Measurements from ENCODE around the gene KCNT1. TPM values are rescaled to one million over a fixed set of nuclear protein-coding genes. Genes with fewer than 3 reads are reported as not detected.

The KCNT1 gene
- total and polyA plus RNA-seq, 10 of the 15 experiments (the other 5 are each of a cell fraction or from before 2014, with no cell fraction given), result not detected

GRCh38 chr9:135756576-135756975, 54.6 kb downstream of the KCNT1 start (continued):
- TF ChIP-seq FOS (IDR thresholded peaks at IDR 0.05; ENCODE audit: borderline replicate concordance, extremely low read depth, insufficient read length), result no peak
- TF ChIP-seq HDGF (IDR thresholded peaks at IDR 0.05), result no peak
- no peak for TF ChIP-seq SREBF2 (IDR thresholded peaks at IDR 0.05; ENCODE audit: low read length)
- TF ChIP-seq RELB (IDR thresholded peaks at IDR 0.05; ENCODE audit: low read depth), result no peak
- no peak for TF ChIP-seq ATF3 (IDR thresholded peaks at IDR 0.05; ENCODE audit: borderline replicate concordance, extremely low read depth, low read depth, low read length)
- no peak for TF ChIP-seq FOXK2 (IDR thresholded peaks at IDR 0.05)

- TF ChIP-seq ZBTB4 (CRISPR knock-in tag; IDR thresholded peaks at IDR 0.05), result no peak
- TF ChIP-seq TAF1 (IDR thresholded peaks at IDR 0.05; ENCODE audit: borderline replicate concordance, low read depth, low read length), result no peak
- Histone ChIP-seq H4K20me1 (ENCODE audit: control insufficient read depth, insufficient read depth) (no peaks in the 10 kb centered on the region), H3K4me1 (ENCODE audit: control insufficient read depth, insufficient read depth, low read length) (no peaks in the 10 kb centered on the region), H3K4me3 (no peak overlapping the region), H3K27me3 (replicated peaks in 1 of 2; ENCODE audit: control insufficient read depth in 2 of 2, insufficient read depth in 2 of 2, low read length in 1 of 2) (no peaks in the 10 kb centered on the region), H3K27ac (ENCODE audit: control insufficient read depth, insufficient read depth) (no peak overlapping the region), H3K9me3 (replicated peaks; ENCODE audit: control insufficient read depth, insufficient read depth, low read length) (no peaks in the 10 kb centered on the region), H3K36me3 (ENCODE audit: control insufficient read depth in 2 of 2, insufficient read depth in 2 of 2, low read length in 1 of 2) (no peaks in the 10 kb centered on the region), H3K4me2 (ENCODE audit: control insufficient read depth, insufficient read depth) (no peak overlapping the region), H3K9ac (ENCODE audit: control insufficient read depth, insufficient read depth, low read length) (no peak overlapping the region), H2AFZ (ENCODE audit: control insufficient read depth, low read depth, low read length) (no peak overlapping the region), H3K79me2 (ENCODE audit: control insufficient read depth, insufficient read depth, low read length) (no peaks in the 10 kb centered on the region)
- no peak for DNase-seq (ENCODE audit: low read depth, low spot score)
- CTCF ChIA-PET, result no interaction called here
- in situ Hi-C loops (cut with MboI) (no loop called here), intact Hi-C loops (cut with micrococcal nuclease; ENCODE audit: unreplicated experiment) (no loop called here)
- POLR2A ChIA-PET, result no interaction called here
- 29% methylated on average over 14 of the region's 14 CpGs for WGBS (ENCODE audit: insufficient coverage, insufficient replicate concordance, low lambda C conversion rate, missing lambda C conversion rate)
- FAIRE-seq, result no peak
- BruUV-seq (replicated peaks), result no TSS peak
- ATAC-seq, result no peak
- SMC1A ChIA-PET (ENCODE audit: uncharacterized antibody, unreplicated experiment), result no interaction called here
- RAD21 ChIA-PET (ENCODE audit: unreplicated experiment), result no interaction called here
Measured at GRCh38 chr9:135757356-135757755, 55.4 kb downstream of the KCNT1 start.

Data from GM12878 (cell line).